K562 (cell line): ENCODE results near the gene ASPA. TPM values are rescaled to one million over a fixed set of nuclear protein-coding genes. Genes with fewer than 3 reads are reported as not detected.

Source experiments
- ATAC-seq: fragments of 200-7000 bp; cut with Tn5 transposase; 3 replicates; pipeline ENCODE4 v1.9.1; 2020; ENCODE audit warnings: moderate library complexity
- BruUV-seq: library from RNA; stranded (reverse); fragments of 400-500 nt; replicated peaks from 2 replicates; lab custom pipeline; 2021; lab: Mats Ljungman, UMichigan
- CTCF ChIA-PET: fragments of 300-600 bp; formaldehyde crosslinking; extraction: SDS; loops from one replicate; lab custom pipeline; 2021; ENCODE audit warnings: low intra/inter-chr PET ratio; lab: Yijun Ruan, JAX
- POLR2A ChIA-PET: fragments of 300-600, 350-650 bp; sonication (Branson Sonifier 250); formaldehyde crosslinking; extraction: SDS; loops from one replicate; lab custom pipeline; 2021; ENCODE audit warnings: antibody characterized with exemption, inconsistent platforms; lab: Yijun Ruan, JAX
- DNase-seq, 4 experiments: peaks; one replicate each; pipeline versions ENCODE4 v3.0.0 to v3.0.0-alpha.2; 2011 to 2018; ENCODE audit warnings: low spot score in 3 of 4, mixed read lengths in 3 of 4; ENCODE audit errors: extremely low read depth in 1 of 4
- FAIRE-seq: peaks from 2 replicates; lab custom pipeline; 2011; peaks lifted over from hg19 to GRCh38; lab: Jason Lieb, UNC
- H2AFZ ChIP-seq: 2 replicates; pipeline ENCODE4 v1.6.0; 2011; ENCODE audit warnings: low read depth, low read length, control low read depth, inconsistent platforms
- H3K27ac ChIP-seq: fragments of 200-600 bp; 3 replicates; pipeline ENCODE4 v1.8.0; 2011; ENCODE audit warnings: low read depth, mild to moderate bottlenecking, control low read depth, inconsistent platforms, low read length, moderate library complexity, mixed read lengths; ENCODE audit errors: extremely low read depth
- H3K27me3 ChIP-seq, 2 experiments: fragments of 300-600 bp in 1 of 2; 2 replicates in 1 of 2; 3 replicates in 1 of 2; pipeline versions ENCODE4 v1.6.0 to v1.8.0; 2011; ENCODE audit warnings: inconsistent platforms in 2 of 2, low read length in 2 of 2, mild to moderate bottlenecking in 1 of 2, mixed read lengths in 1 of 2, moderate library complexity in 1 of 2; ENCODE audit not compliant: control insufficient read depth in 2 of 2, insufficient read depth in 2 of 2
- H3K36me3 ChIP-seq: fragments of 300-600 bp; 3 replicates; pipeline ENCODE4 v1.8.0; 2011; ENCODE audit warnings: mild to moderate bottlenecking, low read length, inconsistent platforms; ENCODE audit not compliant: control insufficient read depth, insufficient read depth
- H3K4me1 ChIP-seq, 2 experiments: fragments of 200-600 bp in 1 of 2; replicated peaks in 1 of 2; 2 replicates in 1 of 2; 3 replicates in 1 of 2; pipeline versions ENCODE4 v1.5.1 to v1.8.0; 2011; ENCODE audit warnings: inconsistent platforms in 2 of 2, low read length in 2 of 2, mild to moderate bottlenecking in 1 of 2, mixed read lengths in 1 of 2, moderate library complexity in 1 of 2; ENCODE audit not compliant: control insufficient read depth in 2 of 2, insufficient read depth in 2 of 2
- H3K4me2 ChIP-seq: 2 replicates; pipeline ENCODE4 v1.6.1; 2011; ENCODE audit warnings: low read length, control low read depth, inconsistent platforms, mixed read lengths; ENCODE audit not compliant: insufficient read depth
- H3K4me3 ChIP-seq: fragments of 200-600 bp; sonication (generic), shearing (Covaris generic); 2 replicates; pipeline ENCODE4 v1.5.1; 2016; ENCODE audit warnings: control low read depth, inconsistent platforms
- H3K79me2 ChIP-seq: fragments of 200-600 bp; 3 replicates; pipeline ENCODE4 v1.8.0; 2011; ENCODE audit warnings: low read length, inconsistent platforms; ENCODE audit not compliant: control insufficient read depth, insufficient read depth
- H3K9ac ChIP-seq, 2 experiments: 2 replicates each; pipeline versions ENCODE4 v1.6.0 to v1.6.1; 2011; ENCODE audit warnings: low read depth in 2 of 2, low read length in 2 of 2, control low read depth in 1 of 2, inconsistent platforms in 1 of 2, mild to moderate bottlenecking in 1 of 2, mixed read lengths in 1 of 2; ENCODE audit not compliant: insufficient read depth in 1 of 2
- H3K9me1 ChIP-seq: one replicate; pipeline ENCODE4 v1.6.0; 2011; ENCODE audit warnings: inconsistent platforms, mild to moderate bottlenecking, low read length, moderate library complexity; ENCODE audit not compliant: control insufficient read depth, insufficient read depth
- H3K9me3 ChIP-seq: replicated peaks from 2 replicates; pipeline ENCODE4 v1.5.1; 2011; ENCODE audit warnings: low read depth, low read length, inconsistent platforms; ENCODE audit not compliant: control insufficient read depth, insufficient read depth
- H4K20me1 ChIP-seq: replicated peaks from 2 replicates; pipeline ENCODE4 v1.6.1; 2011; ENCODE audit warnings: low read length, inconsistent platforms, mixed read lengths; ENCODE audit not compliant: control insufficient read depth, insufficient read depth
- ADNP ChIP-seq: fragments of 200-800 bp; sonication (Bioruptor generic); IDR thresholded peaks from 2 replicates; pipeline ENCODE4 v1.6.1; 2016; ENCODE audit warnings: missing genetic modification characterization, missing compliant biosample characterization
- ARID4B ChIP-seq: sonication (generic); formaldehyde crosslinking; IDR thresholded peaks from 2 replicates; pipeline ENCODE4 v1.8.0; 2022; ENCODE audit warnings: mild to moderate bottlenecking, missing genetic modification reagents
- BACH1 ChIP-seq: fragments of 200-800 bp; sonication (Bioruptor generic); IDR thresholded peaks from 2 replicates; pipeline ENCODE4 v1.6.1; 2016; ENCODE audit warnings: missing genetic modification characterization, missing compliant biosample characterization
- CBX8 ChIP-seq: fragments of 200-600 bp; sonication (generic); IDR thresholded peaks from 2 replicates; pipeline ENCODE4 v1.6.1; 2012; ENCODE audit warnings: borderline replicate concordance, mixed run types, low read depth, mild to moderate bottlenecking, moderate library complexity, mixed read lengths, low read length, control low read depth, inconsistent platforms; ENCODE audit not compliant: poor library complexity, severe bottlenecking; ENCODE audit errors: extremely low read depth
- HNRNPL ChIP-seq: fragments of 200-400 bp; formaldehyde crosslinking; IDR thresholded peaks from 2 replicates; pipeline ENCODE4 v1.6.1; 2017; ENCODE audit warnings: low read depth, mild to moderate bottlenecking, low read length
- MAZ ChIP-seq, 2 experiments: fragments of 450-650 bp in 1 of 2; sonication (generic) in 1 of 2; formaldehyde crosslinking; IDR thresholded peaks in 1 of 2; conservative IDR thresholded peaks in 1 of 2; 2 replicates each; pipeline versions ENCODE4 v1.4.0 to v1.5.0; 2020; ENCODE audit warnings: mild to moderate bottlenecking in 1 of 2, missing genetic modification reagents in 1 of 2
- NCOA4 ChIP-seq: fragments of 450-650 bp; IDR thresholded peaks from 2 replicates; pipeline ENCODE4 v1.6.1; 2018; ENCODE audit warnings: mild to moderate bottlenecking; ENCODE audit not compliant: partially characterized antibody
- RBFOX2 ChIP-seq: fragments of 200-400 bp; formaldehyde crosslinking; IDR thresholded peaks from 2 replicates; pipeline ENCODE4 v1.6.1; 2017; ENCODE audit warnings: low read depth, mild to moderate bottlenecking, low read length, moderate library complexity
- SLC30A9 ChIP-seq: fragments of 250-450 bp; sonication (Bioruptor Pico); IDR thresholded peaks from 2 replicates; pipeline ENCODE4 v1.8.0; 2022; ENCODE audit warnings: mild to moderate bottlenecking, moderate library complexity
- SMAD1 ChIP-seq: fragments of 150-350 bp; IDR thresholded peaks from 2 replicates; pipeline ENCODE4 v1.6.1; 2014; ENCODE audit warnings: low read length, low read depth; ENCODE audit not compliant: partially characterized antibody
- ZBTB49 ChIP-seq: sonication (generic); formaldehyde crosslinking; IDR thresholded peaks from 2 replicates; pipeline ENCODE4 v1.8.0; 2022; ENCODE audit warnings: missing genetic modification reagents, mild to moderate bottlenecking, borderline replicate concordance
- ZNF133 ChIP-seq: fragments of 250-450 bp; sonication (Bioruptor Pico); IDR thresholded peaks from 2 replicates; pipeline ENCODE4 v1.4.0; 2020; ENCODE audit warnings: mild to moderate bottlenecking
- ZNF436 ChIP-seq: fragments of 250-450, 450-650 bp; sonication (Bioruptor Pico); formaldehyde crosslinking; IDR thresholded peaks from 2 replicates; pipeline ENCODE4 v1.7.0; 2020; ENCODE audit warnings: mild to moderate bottlenecking
- ZNF639 ChIP-seq, 2 experiments: fragments of 200-800 bp in 1 of 2; sonication (Bioruptor generic) in 1 of 2; sonication (generic) in 1 of 2; formaldehyde crosslinking in 1 of 2; IDR thresholded peaks in 1 of 2; conservative IDR thresholded peaks in 1 of 2; 2 replicates each; pipeline versions ENCODE4 v1.5.0 to v1.6.1; 2016 to 2020; ENCODE audit warnings: missing compliant biosample characterization in 1 of 2, missing genetic modification characterization in 1 of 2, missing genetic modification reagents in 1 of 2
- WGBS: fragments of 100-300 bp; shearing (Covaris generic); methylation state at CpG from one replicate; pipeline ENCODE4 v1.1.6; 2016; ENCODE audit warnings: low coverage, mixed read lengths; ENCODE audit not compliant: insufficient coverage; ENCODE audit errors: missing lambda C conversion rate; 5-methylcytosine and 5-hydroxymethylcytosine counted together
- in situ Hi-C: fragments of 300-500 bp; cut with MboI; formaldehyde crosslinking; loops from 4 replicates; pipeline ENCODE4 v1.15.0; 2018; ENCODE audit warnings: inconsistent platforms, mixed read lengths
- intact Hi-C: fragments of 100-400 bp; cut with micrococcal nuclease; formaldehyde crosslinking; loops from 2 replicates; pipeline ENCODE4 v1.14.2; 2022
- polyA plus RNA-seq, 8 experiments: library from polyadenylated mRNA; depleted of rRNA in 4 of 8; stranded (reverse) in 5 of 8; unstranded in 3 of 8; fragments of >200 nt; fragmentation: Nextera tagmentation in 2 of 8; fragmentation: Illumina TruSeq in 1 of 8; extraction: Ambion mirVana in 2 of 8; extraction: Trizol in 1 of 8; gene quantifications; 2 replicates each; pipeline versions ENCODE4 v1.2.1 to v1.2.3, GENCODE V29; 2011 to 2014; ENCODE audit warnings: inconsistent platforms in 1 of 8, missing spikeins in 1 of 8
- total RNA-seq, 7 experiments: library from RNA; depleted of rRNA in 6 of 7; stranded (reverse); fragments of >200 nt in 6 of 7; fragmentation: Illumina TruSeq in 2 of 7; extraction: Trizol in 2 of 7; gene quantifications; 2 replicates each; pipeline versions ENCODE4 v1.2.1 to v1.2.3, GENCODE V29; 2011 to 2021; ENCODE audit warnings: low replicate concordance in 1 of 7

ASPA gene
- total and polyA plus RNA-seq, 9 of the 15 experiments (the other 6 are each of a cell fraction or from before 2014, with no cell fraction given): not detected

- no peak overlapping the region for H3K4me3 ChIP-seq
- H3K36me3 ChIP-seq: no peaks in the 10 kb centered on the region
- 0% methylated on average over 1 of the region's 3 CpGs for WGBS
- CTCF ChIA-PET: no interaction called here
- in situ Hi-C loops (no loop called here), intact Hi-C loops (no loop called here)
- no peak overlapping the region for H2AFZ ChIP-seq
- no peak overlapping the region for H3K27ac ChIP-seq
- no TSS peak for BruUV-seq
- H3K4me1 ChIP-seq: peaks cover 0 to 8% of the 10 kb centered on the region in 2 experiments; a peak in 1 of 5 replicates
- peaks cover 11 to 38% of the 10 kb centered on the region in 2 experiments; a peak in 4 of 5 replicates for H3K27me3 ChIP-seq
- FAIRE-seq (no peak), DNase-seq (no peak), ATAC-seq (no peak)
- no peak overlapping the region for H3K9ac ChIP-seq
- H3K4me2 ChIP-seq: no peak overlapping the region
- H3K9me3 ChIP-seq: no peaks in the 10 kb centered on the region
- POLR2A ChIA-PET: no interaction called here
- H4K20me1 ChIP-seq: no peaks in the 10 kb centered on the region
- no peaks in the 10 kb centered on the region for H3K9me1 ChIP-seq
- H3K79me2 ChIP-seq: no peaks in the 10 kb centered on the region
- no peak for TF ChIP-seq BACH1 (tag)
- no peak for TF ChIP-seq RBFOX2
- TF ChIP-seq ZNF436: no peak
- no peak for TF ChIP-seq SLC30A9
- no peak for TF ChIP-seq ZNF639 (CRISPR knock-in tag; conservative IDR thresholded peaks at IDR 0.05 in 1 of 2, IDR thresholded peaks at IDR 0.05 in 1 of 2)
- no peak for TF ChIP-seq ZBTB49 (CRISPR knock-in tag)
- TF ChIP-seq ZNF133 (CRISPR knock-in tag): no peak
- TF ChIP-seq NCOA4: no peak
- TF ChIP-seq MAZ (CRISPR knock-in tag; conservative IDR thresholded peaks at IDR 0.05 in 1 of 2, IDR thresholded peaks at IDR 0.05 in 1 of 2): no peak
- TF ChIP-seq ADNP: no peak
- TF ChIP-seq HNRNPL: no peak
- no peak for TF ChIP-seq SMAD1
- no peak for TF ChIP-seq CBX8
- TF ChIP-seq ARID4B (CRISPR knock-in tag): no peak
These were observed 59.1 kb downstream of the ASPA start for GRCh38 chr17:3534881-3535252.
